Activated CD8-positive, alpha-beta T cell treated with anti-CD3 and anti-CD28 coated beads for 36 hours (primary cell): ENCODE data around the gene CSH1. TPM values are rescaled to one million over a fixed set of nuclear protein-coding genes. Genes with fewer than 3 reads are reported as not detected.
"Not testable (repeated sequence)": the region's sequence is repeated elsewhere in the genome, so short reads cannot be mapped to it uniquely, and the experiment has no call there.

Experiments used
- ATAC-seq: fragments of 200-7000 bp; cut with Tn5 transposase; one replicate; pipeline ENCODE4 v1.10.0; 2021; ENCODE audit warnings: mild to moderate bottlenecking, moderate library complexity
- CTCF ChIA-PET: fragments of 350-600 bp; sonication (Branson Sonifier 250); formaldehyde crosslinking; loops from one replicate; lab custom pipeline; 2021; ENCODE audit warnings: antibody characterized with exemption; lab: Charles Lee
- POLR2A ChIA-PET: fragments of 350-600 bp; sonication (Branson Sonifier 250); formaldehyde crosslinking; loops from one replicate; lab custom pipeline; 2021; ENCODE audit warnings: antibody characterized with exemption; lab: Charles Lee
- DNase-seq: peaks from one replicate; pipeline ENCODE4 v3.0.0-alpha.2; 2020
- H3K27ac Mint-ChIP-seq: one replicate; pipeline ENCODE4 v1.8.0; 2021; ENCODE audit warnings: mild to moderate bottlenecking, mixed read lengths
- H3K27me3 Mint-ChIP-seq: one replicate; pipeline ENCODE4 v1.8.0; 2021; ENCODE audit warnings: mixed read lengths
- H3K36me3 Mint-ChIP-seq: one replicate; pipeline ENCODE4 v1.8.0; 2021; ENCODE audit warnings: low read depth, mixed read lengths
- H3K4me1 Mint-ChIP-seq: one replicate; pipeline ENCODE4 v1.8.0; 2021; ENCODE audit warnings: low read depth, mixed read lengths
- H3K4me3 Mint-ChIP-seq: one replicate; pipeline ENCODE4 v1.8.0; 2021; ENCODE audit warnings: mild to moderate bottlenecking, moderate library complexity, mixed read lengths
- H3K9me3 Mint-ChIP-seq: one replicate; pipeline ENCODE4 v1.8.0; 2021; ENCODE audit warnings: mixed read lengths
- intact Hi-C: fragments of 100-400 bp; cut with micrococcal nuclease; formaldehyde crosslinking; loops from one replicate; pipeline ENCODE4 v1.10.0; 2022
- total RNA-seq, 2 experiments: library from RNA; stranded (reverse); gene quantifications; one replicate each; pipeline ENCODE4 v1.2.3, GENCODE V29; 2021
- TF ChIP-seq, protein P1 (sequence below): fragments of 200-600 bp; IDR thresholded peaks from one replicate; pipeline ENCODE4 v1.8.0; 2022; ENCODE audit warnings: antibody characterized with exemption, mild to moderate bottlenecking

CSH1 gene
- total RNA-seq, 2 experiments from 2014 or later, result not detected

DNA sequence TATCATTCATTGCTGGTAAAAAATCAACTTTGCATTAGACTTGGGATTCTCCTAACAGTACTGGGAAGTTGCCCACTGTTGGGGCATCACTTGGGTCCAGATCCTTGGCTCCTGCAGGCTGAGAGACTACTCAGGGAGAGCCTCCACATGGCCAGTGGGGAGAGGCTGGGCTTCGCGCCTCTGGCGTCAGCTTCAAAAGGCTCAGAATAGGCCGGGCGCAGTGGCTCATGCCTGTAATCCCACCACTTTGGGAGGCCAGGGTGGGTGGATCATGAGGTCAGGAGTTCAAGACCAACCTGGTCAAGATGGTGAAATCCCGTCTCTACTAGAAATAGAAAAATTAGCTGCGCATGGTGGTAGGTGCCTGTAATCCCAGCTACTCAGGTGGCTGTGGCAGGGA lies 18.1 kb upstream of the CSH1 start:
- CTCF ChIA-PET, result interaction anchor here (1.6 to 9.7 kb wide), 3 partner anchors 32 to 114 kb away, joined by 9 to 126 read pairs (median 95); no protein-coding TSS in a partner anchor
- H3K27ac Mint-ChIP-seq, result no peak overlapping the region
- TF ChIP-seq, protein P1, sequence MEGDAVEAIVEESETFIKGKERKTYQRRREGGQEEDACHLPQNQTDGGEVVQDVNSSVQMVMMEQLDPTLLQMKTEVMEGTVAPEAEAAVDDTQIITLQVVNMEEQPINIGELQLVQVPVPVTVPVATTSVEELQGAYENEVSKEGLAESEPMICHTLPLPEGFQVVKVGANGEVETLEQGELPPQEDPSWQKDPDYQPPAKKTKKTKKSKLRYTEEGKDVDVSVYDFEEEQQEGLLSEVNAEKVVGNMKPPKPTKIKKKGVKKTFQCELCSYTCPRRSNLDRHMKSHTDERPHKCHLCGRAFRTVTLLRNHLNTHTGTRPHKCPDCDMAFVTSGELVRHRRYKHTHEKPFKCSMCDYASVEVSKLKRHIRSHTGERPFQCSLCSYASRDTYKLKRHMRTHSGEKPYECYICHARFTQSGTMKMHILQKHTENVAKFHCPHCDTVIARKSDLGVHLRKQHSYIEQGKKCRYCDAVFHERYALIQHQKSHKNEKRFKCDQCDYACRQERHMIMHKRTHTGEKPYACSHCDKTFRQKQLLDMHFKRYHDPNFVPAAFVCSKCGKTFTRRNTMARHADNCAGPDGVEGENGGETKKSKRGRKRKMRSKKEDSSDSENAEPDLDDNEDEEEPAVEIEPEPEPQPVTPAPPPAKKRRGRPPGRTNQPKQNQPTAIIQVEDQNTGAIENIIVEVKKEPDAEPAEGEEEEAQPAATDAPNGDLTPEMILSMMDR, result no peak
- no peaks in the 10 kb centered on the region for H3K36me3 Mint-ChIP-seq
- DNase-seq (no peak), ATAC-seq (no peak)
- intact Hi-C loops, result no loop called here
- no peaks in the 10 kb centered on the region for H3K27me3 Mint-ChIP-seq
- POLR2A ChIA-PET, result interaction anchor here (0.8 kb wide), 1 partner anchor 32 kb away, joined by 3 read pairs; no protein-coding TSS in a partner anchor
- no peaks in the 10 kb centered on the region for H3K9me3 Mint-ChIP-seq
- H3K4me1 Mint-ChIP-seq, result peaks cover 5% of the 10 kb centered on the region
- H3K4me3 Mint-ChIP-seq, result no peak overlapping the region

DNA sequence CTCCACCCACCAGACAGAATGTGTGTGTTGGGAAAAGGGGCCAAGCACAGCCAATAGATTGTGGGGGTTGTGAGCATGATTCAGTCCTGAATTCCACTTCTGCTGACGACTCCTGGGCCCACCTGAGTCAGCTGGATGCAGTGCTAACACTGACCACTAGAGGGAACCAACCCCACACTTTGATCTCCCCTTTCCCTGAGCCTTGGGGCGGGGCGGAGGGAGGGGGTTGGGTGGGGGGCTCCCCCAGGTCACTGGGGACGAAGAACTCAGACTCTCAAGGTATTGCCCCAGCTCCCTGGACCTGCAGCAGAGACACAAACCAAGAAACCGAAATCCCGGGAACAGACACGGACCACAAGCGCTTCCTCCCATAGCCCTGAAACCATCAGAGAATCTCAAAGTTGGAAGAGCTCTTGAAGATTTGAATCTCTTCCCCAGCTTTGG lies 15.3 kb upstream of the CSH1 start:
- POLR2A ChIA-PET, result interaction anchor here (1.3 kb wide), 1 partner anchor 219 kb away, joined by 3 read pairs; no protein-coding TSS in a partner anchor
- TF ChIP-seq, protein P1, result peak; percentile 88
- H3K27me3 Mint-ChIP-seq, result no peaks in the 10 kb centered on the region

DNA sequence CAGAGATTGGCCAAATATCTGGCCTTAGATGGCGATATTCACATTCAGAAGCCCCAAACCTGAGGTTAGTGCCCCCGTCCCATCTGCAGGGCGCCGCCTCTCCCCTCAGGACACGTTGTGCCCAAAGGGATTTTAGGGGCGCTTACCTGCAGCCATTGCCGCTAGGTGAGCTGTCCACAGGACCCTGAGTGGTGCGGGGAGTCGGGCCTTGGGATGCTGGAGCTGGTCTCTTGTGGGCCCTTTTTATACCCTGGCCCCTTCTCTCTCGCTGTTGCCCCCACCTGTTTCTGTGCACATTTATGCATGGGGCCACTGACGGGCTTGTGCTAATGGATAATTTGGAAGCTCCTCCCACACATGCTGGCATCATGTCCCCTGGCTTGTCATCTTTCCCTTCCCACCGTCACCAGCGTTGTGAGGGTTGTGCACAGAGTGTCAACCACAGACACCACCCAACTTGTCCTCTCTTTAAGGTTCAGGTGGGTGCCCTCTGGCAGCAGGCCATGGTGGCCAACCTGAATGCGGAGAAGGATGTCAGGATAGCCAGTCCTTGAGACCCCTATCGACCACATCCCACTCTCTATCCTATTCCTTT lies 14.8 kb upstream of the CSH1 start, which contains the start of gene CSHL1:
Gene CSHL1, minus strand, starts transcription at position 218 of the 595 bp plus-strand sequence. Its CDS starts 62 bp downstream, at position 156.
- DNase-seq (no peak), ATAC-seq (no peak)
- POLR2A ChIA-PET, result interaction anchor here (0.7 to 1.3 kb wide), 3 partner anchors 9 to 219 kb away, joined by 3 read pairs; no protein-coding TSS in a partner anchor
- intact Hi-C loops, result no loop called here
- Mint-ChIP-seq H3K9me3 (no peaks in the 10 kb centered on the region), H3K36me3 (no peaks in the 10 kb centered on the region), H3K4me3 (no peak within 1 kb of the TSS), H3K27ac (no peak within 1 kb of the TSS), H3K4me1 (no peaks in the 10 kb centered on the region), H3K27me3 (no peaks in the 10 kb centered on the region)
- TF ChIP-seq, protein P1, result no peak
- CTCF ChIA-PET, result interaction anchor here (0.7 to 3.9 kb wide), 24 partner anchors 8 to 257 kb away, joined by 3 to 38 read pairs (median 6); partner anchors contain the start of genes GH2 and ICAM2

More for the DNA sequence above, 15.3 kb upstream of the CSH1 start:
- Mint-ChIP-seq H3K27ac (no peak overlapping the region), H3K9me3 (no peaks in the 10 kb centered on the region), H3K4me3 (no peak overlapping the region), H3K4me1 (no peaks in the 10 kb centered on the region), H3K36me3 (no peaks in the 10 kb centered on the region)
- intact Hi-C loops, result no loop called here
- CTCF ChIA-PET, result interaction anchor here (0.7 to 3.9 kb wide), 30 partner anchors 8 to 256 kb away, joined by 3 to 38 read pairs (median 5); partner anchors contain the start of genes CD79B and ICAM2
- ATAC-seq (peak; percentile 95), DNase-seq (peak; percentile 80)

DNA sequence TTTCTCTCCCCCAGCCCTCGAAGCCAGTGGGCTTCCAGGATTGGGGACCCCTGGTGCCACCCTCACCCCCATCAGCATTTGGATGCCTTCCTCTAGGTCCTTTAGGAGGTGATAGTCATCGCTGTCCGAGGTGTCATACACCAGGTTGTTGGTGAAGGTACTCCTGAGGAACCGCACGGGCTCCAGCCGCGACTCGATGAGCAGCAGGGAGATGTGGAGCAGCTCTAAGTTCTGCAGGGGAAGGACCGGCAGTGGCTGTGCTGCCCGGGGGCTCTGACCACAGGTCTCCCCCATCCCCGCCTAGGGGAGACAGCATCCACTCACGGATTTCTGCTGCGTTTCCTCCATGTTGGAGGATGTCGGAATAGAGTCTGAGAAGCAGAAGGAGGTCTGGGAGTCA lies 13.7 kb upstream of the CSH1 start:
- ATAC-seq, result no peak
- ChIA-PET CTCF (interaction anchor here (1.1 to 3.9 kb wide), 12 partner anchors 7 to 224 kb away, joined by 3 to 38 read pairs (median 12); partner anchors contain the start of gene GH2), POLR2A (interaction anchor here (0.9 kb wide), 1 partner anchor 110 kb away, joined by 3 read pairs; no protein-coding TSS in a partner anchor)

DNA sequence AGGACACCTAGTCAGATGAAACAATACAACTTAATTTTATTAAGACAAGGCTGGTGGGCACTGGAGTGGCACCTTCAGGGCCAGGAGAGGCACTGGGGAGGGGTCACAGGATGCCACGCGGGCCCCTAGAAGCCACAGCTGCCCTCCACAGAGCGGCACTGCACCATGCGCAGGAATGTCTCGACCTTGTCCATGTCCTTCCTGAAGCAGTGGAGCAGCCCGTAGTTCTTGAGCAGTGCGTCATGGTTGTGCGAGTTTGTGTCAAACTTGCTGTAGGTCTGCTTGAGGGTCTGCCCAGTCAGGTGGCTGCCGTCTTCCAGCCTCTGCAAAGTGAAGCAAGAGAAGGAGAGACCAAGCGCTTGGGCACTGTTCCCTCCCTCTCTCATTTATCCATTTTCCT lies 13.2 kb upstream of the CSH1 start:
- H3K36me3 Mint-ChIP-seq, ATAC-seq, H3K4me1 Mint-ChIP-seq, POLR2A ChIA-PET, DNase-seq, H3K4me3 Mint-ChIP-seq, H3K27ac Mint-ChIP-seq, intact Hi-C loops, H3K27me3 Mint-ChIP-seq, H3K9me3 Mint-ChIP-seq: not testable (repeated sequence)
- CTCF ChIA-PET, result interaction anchor here (1.7 to 9.9 kb wide), 3 partner anchors 19 to 81 kb away, joined by 6 to 82 read pairs (median 11); no protein-coding TSS in a partner anchor

More for the DNA sequence above, 13.7 kb upstream of the CSH1 start:
- Mint-ChIP-seq H3K9me3 (no peaks in the 10 kb centered on the region), H3K4me1 (no peaks in the 10 kb centered on the region), H3K4me3 (no peak overlapping the region), H3K27ac (no peak overlapping the region), H3K27me3 (no peaks in the 10 kb centered on the region), H3K36me3 (no peaks in the 10 kb centered on the region)
- intact Hi-C loops, result no loop called here
- TF ChIP-seq, protein P1, result no peak
- DNase-seq, result no peak
